ENCODE measurements around the gene NT5C3B.

The NT5C3B gene

DNA sequence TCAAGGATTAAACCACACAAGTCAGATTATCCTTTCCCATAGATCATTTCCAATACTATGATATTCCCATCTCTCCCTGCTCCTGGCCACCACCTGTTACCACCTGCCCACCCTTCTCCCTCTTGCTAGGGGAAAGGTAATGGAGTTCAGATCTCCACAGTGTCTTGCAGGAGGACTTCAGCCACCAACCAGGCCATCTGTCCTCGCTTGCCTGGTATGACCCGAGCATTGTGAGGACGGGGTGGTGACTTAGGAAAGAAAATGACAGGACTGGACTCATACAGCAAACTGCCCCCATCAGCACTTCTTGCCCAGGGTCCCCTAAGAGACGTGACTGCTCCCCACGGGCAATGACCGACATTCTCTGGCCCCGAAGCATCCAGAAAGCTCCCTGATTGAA, 12.5 kb downstream of the NT5C3B start:
- Histone ChIP-seq H3K27me3 (replicated peaks; ENCODE audit: control insufficient read depth, insufficient read depth, low read length, poor library complexity, severe bottlenecking) (no peaks in the 10 kb centered on the region), H3K9me3 (ENCODE audit: control insufficient read depth, low read length) (no peaks in the 10 kb centered on the region), H3K4me3 (ENCODE audit: insufficient read depth, low read depth, low read length, poor library complexity, severe bottlenecking) (no peak overlapping the region), H3K36me3 (ENCODE audit: control insufficient read depth, insufficient read depth, low read length) (no peaks in the 10 kb centered on the region), H3K4me1 (ENCODE audit: control insufficient read depth, insufficient read depth, low read length, poor library complexity, severe bottlenecking) (no peaks in the 10 kb centered on the region), H3K27ac (ENCODE audit: insufficient read depth, low read length, poor library complexity, severe bottlenecking) (no peak overlapping the region)
- no peak for DNase-seq

DNA sequence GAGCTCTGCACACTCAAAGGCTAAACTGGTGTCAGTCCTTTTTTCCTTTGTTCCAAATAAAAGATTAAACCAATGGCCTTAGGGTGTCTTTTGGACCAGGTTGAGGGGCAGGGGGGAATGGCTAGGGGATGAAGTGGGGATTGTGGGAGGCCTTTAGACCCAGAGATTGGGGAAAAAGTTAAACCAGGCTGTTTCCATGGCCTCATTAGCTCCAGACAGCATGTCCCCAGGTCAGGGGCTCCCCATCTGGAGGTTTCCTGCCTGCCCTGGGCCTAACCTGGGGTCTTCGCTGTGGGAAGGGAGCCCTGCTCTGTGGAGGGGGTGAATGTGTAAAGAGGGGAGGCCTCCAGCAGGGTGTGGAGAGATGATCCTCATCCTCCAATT, 12.9 kb downstream of the NT5C3B start:
- no peaks in the 10 kb centered on the region for H3K4me1 ChIP-seq (ENCODE audit: control insufficient read depth, insufficient read depth, low read length, poor library complexity, severe bottlenecking)
- no peaks in the 10 kb centered on the region for H3K9me3 ChIP-seq (ENCODE audit: control insufficient read depth, low read length)
- H3K4me3 ChIP-seq (ENCODE audit: insufficient read depth, low read depth, low read length, poor library complexity, severe bottlenecking), result no peak overlapping the region
- no peak for DNase-seq
- H3K36me3 ChIP-seq (ENCODE audit: control insufficient read depth, insufficient read depth, low read length), result no peaks in the 10 kb centered on the region
- H3K27me3 ChIP-seq (replicated peaks; ENCODE audit: control insufficient read depth, insufficient read depth, low read length, poor library complexity, severe bottlenecking), result no peaks in the 10 kb centered on the region
- no peak overlapping the region for H3K27ac ChIP-seq (ENCODE audit: insufficient read depth, low read length, poor library complexity, severe bottlenecking)

DNA sequence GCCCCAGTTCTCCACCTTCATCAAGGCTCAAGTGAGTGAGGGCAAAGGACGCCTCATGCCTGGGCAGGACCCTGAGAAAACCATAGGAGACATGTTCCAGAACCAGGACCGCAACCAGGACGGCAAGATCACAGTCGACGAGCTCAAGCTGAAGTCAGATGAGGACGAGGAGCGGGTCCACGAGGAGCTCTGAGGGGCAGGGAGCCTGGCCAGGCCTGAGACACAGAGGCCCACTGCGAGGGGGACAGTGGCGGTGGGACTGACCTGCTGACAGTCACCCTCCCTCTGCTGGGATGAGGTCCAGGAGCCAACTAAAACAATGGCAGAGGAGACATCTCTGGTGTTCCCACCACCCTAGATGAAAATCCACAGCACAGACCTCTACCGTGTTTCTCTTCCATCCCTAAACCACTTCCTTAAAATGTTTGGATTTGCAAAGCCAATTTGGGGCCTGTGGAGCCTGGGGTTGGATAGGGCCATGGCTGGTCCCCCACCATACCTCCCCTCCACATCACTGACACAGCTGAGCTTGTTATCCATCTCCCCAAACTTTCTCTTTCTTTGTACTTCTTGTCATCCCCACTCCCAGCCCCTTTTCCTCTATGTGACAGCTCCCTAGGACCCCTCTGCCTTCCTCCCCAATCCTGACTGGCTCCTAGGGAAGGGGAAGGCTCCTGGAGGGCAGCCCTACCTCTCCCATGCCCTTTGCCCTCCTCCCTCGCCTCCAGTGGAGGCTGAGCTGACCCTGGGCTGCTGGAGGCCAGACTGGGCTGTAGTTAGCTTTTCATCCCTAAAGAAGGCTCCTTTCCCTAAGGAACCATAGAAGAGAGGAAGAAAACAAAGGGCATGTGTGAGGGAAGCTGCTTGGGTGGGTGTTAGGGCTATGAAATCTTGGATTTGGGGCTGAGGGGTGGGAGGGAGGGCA, 13.6 kb downstream of the NT5C3B start:
- H3K9me3 ChIP-seq (ENCODE audit: control insufficient read depth, low read length), result no peaks in the 10 kb centered on the region
- H3K27me3 ChIP-seq (replicated peaks; ENCODE audit: control insufficient read depth, insufficient read depth, low read length, poor library complexity, severe bottlenecking), result no peaks in the 10 kb centered on the region
- no peak overlapping the region for H3K4me3 ChIP-seq (ENCODE audit: insufficient read depth, low read depth, low read length, poor library complexity, severe bottlenecking)
- DNase-seq, result no peak
- no peaks in the 10 kb centered on the region for H3K4me1 ChIP-seq (ENCODE audit: control insufficient read depth, insufficient read depth, low read length, poor library complexity, severe bottlenecking)
- no peaks in the 10 kb centered on the region for H3K36me3 ChIP-seq (ENCODE audit: control insufficient read depth, insufficient read depth, low read length)
- no peak overlapping the region for H3K27ac ChIP-seq (ENCODE audit: insufficient read depth, low read length, poor library complexity, severe bottlenecking)

GRCh38 chr17:41821776-41822175, 14.3 kb downstream of the NT5C3B start:
- Histone ChIP-seq H3K27ac (ENCODE audit: insufficient read depth, low read length, poor library complexity, severe bottlenecking) (no peak overlapping the region), H3K36me3 (ENCODE audit: control insufficient read depth, insufficient read depth, low read length) (no peaks in the 10 kb centered on the region), H3K27me3 (replicated peaks; ENCODE audit: control insufficient read depth, insufficient read depth, low read length, poor library complexity, severe bottlenecking) (no peaks in the 10 kb centered on the region), H3K4me3 (ENCODE audit: insufficient read depth, low read depth, low read length, poor library complexity, severe bottlenecking) (no peak overlapping the region), H3K4me1 (ENCODE audit: control insufficient read depth, insufficient read depth, low read length, poor library complexity, severe bottlenecking) (no peaks in the 10 kb centered on the region), H3K9me3 (ENCODE audit: control insufficient read depth, low read length) (no peaks in the 10 kb centered on the region)
- no peak for DNase-seq

- Histone ChIP-seq H3K9me3 (ENCODE audit: control insufficient read depth, low read length) (no peaks in the 10 kb centered on the region), H3K27ac (ENCODE audit: insufficient read depth, low read length, poor library complexity, severe bottlenecking) (no peak overlapping the region), H3K4me1 (ENCODE audit: control insufficient read depth, insufficient read depth, low read length, poor library complexity, severe bottlenecking) (no peaks in the 10 kb centered on the region), H3K4me3 (ENCODE audit: insufficient read depth, low read depth, low read length, poor library complexity, severe bottlenecking) (no peak overlapping the region), H3K27me3 (replicated peaks; ENCODE audit: control insufficient read depth, insufficient read depth, low read length, poor library complexity, severe bottlenecking) (no peaks in the 10 kb centered on the region), H3K36me3 (ENCODE audit: control insufficient read depth, insufficient read depth, low read length) (no peaks in the 10 kb centered on the region)
- no peak for DNase-seq
Observed at GRCh38 chr17:41818024-41818423, 18.0 kb downstream of the NT5C3B start.

DNA sequence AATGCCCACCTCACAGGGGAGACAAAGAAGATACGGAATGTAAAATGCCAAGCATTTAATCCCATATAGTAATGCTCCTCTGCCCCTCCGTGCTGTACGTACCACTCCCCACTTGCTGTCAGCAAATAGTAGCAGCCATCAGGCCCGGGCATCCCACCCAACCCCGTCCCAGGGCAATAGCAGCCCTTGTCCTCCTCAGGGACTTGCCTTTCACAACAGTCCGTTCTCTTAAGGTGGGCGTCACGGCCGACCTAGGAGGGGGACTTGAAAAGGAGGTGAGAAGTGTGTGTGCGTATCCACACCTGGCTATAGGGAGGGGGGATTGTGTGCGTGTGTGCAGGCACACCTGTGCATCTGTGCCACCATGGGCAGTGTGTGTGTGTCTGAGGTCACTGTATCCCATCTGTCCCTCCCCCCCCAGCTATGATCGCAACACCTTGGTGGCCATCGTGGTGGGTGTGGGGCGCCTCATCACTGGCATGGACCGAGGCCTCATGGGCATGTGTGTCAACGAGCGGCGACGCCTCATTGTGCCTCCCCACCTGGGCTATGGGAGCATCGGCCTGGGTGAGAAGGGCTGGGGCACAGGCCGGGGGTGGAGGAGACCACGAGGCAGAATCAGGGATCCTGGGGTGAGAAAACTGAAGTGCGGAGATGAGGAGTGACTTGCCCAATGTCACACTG, 19.3 kb downstream of the NT5C3B start:
- Histone ChIP-seq H3K27ac (ENCODE audit: insufficient read depth, low read length, poor library complexity, severe bottlenecking) (no peak overlapping the region), H3K36me3 (ENCODE audit: control insufficient read depth, insufficient read depth, low read length) (no peaks in the 10 kb centered on the region), H3K4me3 (ENCODE audit: insufficient read depth, low read depth, low read length, poor library complexity, severe bottlenecking) (no peak overlapping the region), H3K27me3 (replicated peaks; ENCODE audit: control insufficient read depth, insufficient read depth, low read length, poor library complexity, severe bottlenecking) (no peaks in the 10 kb centered on the region), H3K9me3 (ENCODE audit: control insufficient read depth, low read length) (no peaks in the 10 kb centered on the region), H3K4me1 (ENCODE audit: control insufficient read depth, insufficient read depth, low read length, poor library complexity, severe bottlenecking) (peaks cover 12% of the 10 kb centered on the region)
- no peak for DNase-seq

GRCh38 chr17:41814195-41814594, 21.8 kb downstream of the NT5C3B start:
- H3K9me3 ChIP-seq (ENCODE audit: control insufficient read depth, low read length), result no peaks in the 10 kb centered on the region
- no peak overlapping the region for H3K4me3 ChIP-seq (ENCODE audit: insufficient read depth, low read depth, low read length, poor library complexity, severe bottlenecking)
- H3K36me3 ChIP-seq (ENCODE audit: control insufficient read depth, insufficient read depth, low read length), result no peaks in the 10 kb centered on the region
- H3K27ac ChIP-seq (ENCODE audit: insufficient read depth, low read length, poor library complexity, severe bottlenecking), result no peak overlapping the region
- no peak for DNase-seq
- no peaks in the 10 kb centered on the region for H3K27me3 ChIP-seq (replicated peaks; ENCODE audit: control insufficient read depth, insufficient read depth, low read length, poor library complexity, severe bottlenecking)
- peaks cover 24% of the 10 kb centered on the region for H3K4me1 ChIP-seq (ENCODE audit: control insufficient read depth, insufficient read depth, low read length, poor library complexity, severe bottlenecking)

DNA sequence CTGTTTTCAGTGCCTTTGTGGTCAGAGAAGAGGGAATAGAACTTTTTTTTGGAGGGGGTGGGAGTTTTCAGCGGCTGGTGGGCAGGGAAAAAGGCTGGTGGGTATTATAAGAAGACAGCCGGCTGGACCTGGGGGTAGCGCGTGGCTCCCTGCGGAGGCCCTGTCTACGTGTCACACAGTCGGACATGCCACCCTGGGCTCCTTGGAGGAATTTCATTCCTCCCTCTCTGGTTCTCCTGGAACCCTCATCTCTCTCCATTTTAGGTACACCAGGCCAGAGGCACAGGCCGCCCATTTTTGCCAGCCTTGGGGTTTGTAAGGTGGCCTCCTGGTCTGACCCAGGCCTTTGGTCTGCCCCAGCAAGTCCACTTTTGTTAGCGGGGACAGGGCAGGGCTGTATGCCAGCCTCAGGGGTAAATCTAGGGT, 22.3 kb downstream of the NT5C3B start:
- Histone ChIP-seq H3K4me1 (ENCODE audit: control insufficient read depth, insufficient read depth, low read length, poor library complexity, severe bottlenecking) (peaks cover 24% of the 10 kb centered on the region), H3K4me3 (ENCODE audit: insufficient read depth, low read depth, low read length, poor library complexity, severe bottlenecking) (no peak overlapping the region), H3K36me3 (ENCODE audit: control insufficient read depth, insufficient read depth, low read length) (no peaks in the 10 kb centered on the region), H3K9me3 (ENCODE audit: control insufficient read depth, low read length) (no peaks in the 10 kb centered on the region), H3K27ac (ENCODE audit: insufficient read depth, low read length, poor library complexity, severe bottlenecking) (no peak overlapping the region), H3K27me3 (replicated peaks; ENCODE audit: control insufficient read depth, insufficient read depth, low read length, poor library complexity, severe bottlenecking) (no peaks in the 10 kb centered on the region)
- no peak for DNase-seq

DNA sequence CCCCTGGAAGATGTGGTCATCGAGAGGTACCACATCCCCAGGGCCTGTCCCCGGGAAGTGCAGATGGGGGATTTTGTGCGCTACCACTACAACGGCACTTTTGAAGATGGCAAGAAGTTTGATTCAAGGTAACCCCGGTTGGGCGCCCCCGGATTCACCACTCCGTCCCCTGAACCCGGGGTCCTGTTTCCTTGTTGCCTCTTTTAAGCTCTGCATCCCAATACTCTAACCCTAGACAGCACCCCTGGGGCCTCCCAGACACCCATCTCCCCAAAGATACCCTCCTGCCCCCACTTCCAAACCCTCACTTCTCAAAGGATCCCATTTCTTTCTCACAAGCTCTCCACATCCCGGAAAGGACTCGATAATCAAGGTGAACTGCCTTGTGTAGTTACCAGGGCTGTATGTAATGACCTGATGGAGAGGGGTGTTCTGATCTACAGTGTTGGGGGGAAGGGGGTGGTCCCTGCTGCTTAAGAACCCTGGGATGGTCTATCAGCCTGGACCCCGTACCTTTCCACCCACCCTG, 22.8 kb downstream of the NT5C3B start:
- H3K9me3 ChIP-seq (ENCODE audit: control insufficient read depth, low read length), result no peaks in the 10 kb centered on the region
- no peaks in the 10 kb centered on the region for H3K36me3 ChIP-seq (ENCODE audit: control insufficient read depth, insufficient read depth, low read length)
- DNase-seq, result no peak
- H3K4me3 ChIP-seq (ENCODE audit: insufficient read depth, low read depth, low read length, poor library complexity, severe bottlenecking), result no peak overlapping the region
- H3K27me3 ChIP-seq (replicated peaks; ENCODE audit: control insufficient read depth, insufficient read depth, low read length, poor library complexity, severe bottlenecking), result no peaks in the 10 kb centered on the region
- H3K27ac ChIP-seq (ENCODE audit: insufficient read depth, low read length, poor library complexity, severe bottlenecking), result no peak overlapping the region
- peaks cover 24% of the 10 kb centered on the region for H3K4me1 ChIP-seq (ENCODE audit: control insufficient read depth, insufficient read depth, low read length, poor library complexity, severe bottlenecking)

Data from effector memory CD4-positive, alpha-beta T cell (primary cell).